NCI-H2107 treated with DMSO at 0.1 percent for 48 hours (cell line): ENCODE measurements around the gene CRB3.

ENCODE experiments used
- DNase-seq: peaks from one replicate; lab custom pipeline; 2025; ENCODE audit not compliant: unreplicated experiment; lab: John Stamatoyannopoulos, UW

Gene CRB3

DNA sequence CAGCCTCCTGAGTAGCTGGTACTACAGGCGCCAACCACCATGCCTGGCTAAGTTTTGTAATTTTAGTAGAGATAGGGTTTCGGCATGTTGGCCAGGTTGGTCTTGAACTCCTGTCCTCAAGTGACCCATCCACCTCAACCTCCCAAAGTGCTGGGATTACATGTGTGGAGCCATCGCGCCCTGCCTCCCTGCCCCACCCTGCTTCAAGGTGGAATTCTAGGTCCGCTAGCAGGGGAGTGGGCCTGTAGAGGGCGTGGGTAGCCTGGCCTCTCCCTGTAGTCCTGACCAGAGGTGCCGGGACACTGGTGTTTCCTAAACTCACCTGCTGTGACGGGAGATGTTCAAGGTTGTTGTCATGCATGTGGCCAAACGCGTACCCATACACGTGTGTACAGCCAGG, 30.9 kb upstream of the CRB3 start:
- no peak for DNase-seq

DNA sequence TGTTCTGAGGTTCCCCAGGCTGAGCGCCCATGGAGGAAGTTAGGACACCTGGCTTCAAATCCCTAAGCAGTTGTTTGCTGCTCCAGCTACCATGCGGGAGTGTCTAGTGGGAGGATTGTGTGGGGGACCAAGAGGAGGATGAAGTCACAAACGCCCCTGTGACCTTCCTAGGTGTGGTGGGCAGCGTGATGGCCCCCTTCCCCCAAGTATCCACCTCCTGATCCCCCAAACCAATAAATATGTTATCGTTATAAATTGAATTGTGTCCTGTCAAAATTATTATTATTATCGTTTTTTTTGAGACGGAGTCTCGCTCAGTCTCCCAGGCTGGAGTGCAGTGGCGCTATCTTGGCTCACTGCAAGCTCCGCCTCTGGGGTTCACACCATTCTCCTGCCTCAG, 30.4 kb upstream of the CRB3 start, which contains the start of gene SLC25A41:
Gene SLC25A41 (minus strand): TSS at position 101 of the 400 bp plus-strand sequence. CDS start 70 bp downstream, at position 31.
- DNase-seq = no peak

DNA sequence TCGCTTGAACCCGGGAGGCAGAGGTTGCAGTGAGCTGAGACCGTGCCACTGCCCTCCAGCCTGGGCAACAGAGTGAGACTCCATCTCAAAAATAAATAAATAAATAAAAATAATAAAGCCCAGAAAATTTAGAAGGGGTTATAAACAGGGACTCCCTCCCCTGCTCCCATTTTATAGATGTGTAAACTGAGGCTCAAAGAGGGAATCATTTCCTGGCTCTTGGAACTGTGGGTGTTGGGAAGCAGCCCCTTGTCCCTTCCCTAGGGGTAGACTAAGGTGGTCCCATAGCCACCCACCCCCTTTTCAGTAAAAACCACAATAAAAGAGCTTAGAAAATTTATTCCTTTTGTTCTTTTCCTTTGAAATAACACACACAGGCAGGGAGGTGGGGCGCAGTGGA, 24.3 kb upstream of the CRB3 start:
- no peak for DNase-seq

DNA sequence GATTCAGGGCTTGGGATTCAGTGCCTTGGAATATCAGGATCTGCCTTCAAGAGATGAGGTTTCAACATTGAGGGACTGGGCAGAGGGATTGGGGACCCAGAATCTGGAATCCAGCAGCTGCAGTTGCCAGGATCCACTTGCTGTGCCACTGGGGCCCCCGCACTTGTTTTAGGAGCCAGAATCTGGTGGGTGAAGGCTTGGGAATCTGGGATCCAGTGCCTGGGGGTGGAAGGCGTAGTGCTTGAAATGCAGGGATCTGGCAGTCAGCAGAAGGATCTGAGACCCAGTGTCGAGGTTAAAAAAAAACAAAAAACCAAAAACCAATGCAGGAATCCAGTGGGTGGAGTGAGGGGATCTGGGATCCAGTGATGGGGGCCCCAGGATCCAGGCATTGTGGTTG, 23.2 kb upstream of the CRB3 start:
- DNase-seq = no peak

DNA sequence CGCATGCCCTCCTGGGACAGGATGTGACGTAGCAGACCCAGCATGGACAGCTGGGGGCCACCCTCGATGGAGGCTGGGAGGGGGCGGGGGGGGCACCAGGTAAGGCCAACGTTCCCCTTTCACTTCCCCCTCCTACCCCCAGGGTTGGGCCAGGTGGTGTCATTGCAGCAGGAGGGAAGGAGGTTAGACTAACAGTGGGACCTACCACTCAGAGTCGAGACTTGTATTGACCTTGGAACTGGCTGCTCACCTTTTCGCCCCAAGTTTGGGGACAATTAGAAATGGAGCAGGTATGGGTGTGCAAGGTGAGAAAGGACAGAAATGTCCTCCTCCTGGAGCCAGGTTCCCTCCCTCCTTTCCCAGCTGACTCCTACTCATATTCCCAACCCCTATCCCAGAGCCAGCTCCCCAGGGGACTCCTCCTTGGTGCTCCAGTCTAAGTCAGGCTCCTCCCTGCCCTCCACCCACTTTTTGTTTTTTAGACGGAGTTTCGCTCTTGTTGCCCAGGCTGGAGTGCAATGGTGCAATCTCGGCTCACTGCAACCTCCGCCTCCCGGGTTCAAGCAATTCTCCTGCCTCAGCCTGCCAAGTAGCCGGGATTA, 21.9 kb upstream of the CRB3 start:
- DNase-seq = no peak

DNA sequence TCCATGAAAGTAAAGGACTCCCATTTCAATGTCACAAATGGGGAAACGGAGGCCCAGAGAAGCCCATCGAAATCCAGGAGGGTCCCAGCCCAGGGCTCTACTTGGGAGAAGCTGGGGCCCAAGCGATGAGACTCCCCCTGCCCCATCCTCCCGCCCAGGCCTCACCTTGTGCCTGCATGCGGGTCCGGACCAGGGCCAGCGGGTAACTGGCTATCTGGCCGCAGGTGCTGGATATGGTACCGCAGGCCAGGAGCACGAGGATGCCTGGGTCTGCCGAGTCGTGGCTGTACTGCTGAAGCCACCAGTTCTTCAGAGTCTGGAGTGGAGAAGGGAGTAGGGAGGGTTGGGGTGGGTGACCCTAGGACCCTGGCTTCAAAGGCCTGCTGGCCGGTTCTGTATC, 20.1 kb upstream of the CRB3 start:
- no peak for DNase-seq

DNA sequence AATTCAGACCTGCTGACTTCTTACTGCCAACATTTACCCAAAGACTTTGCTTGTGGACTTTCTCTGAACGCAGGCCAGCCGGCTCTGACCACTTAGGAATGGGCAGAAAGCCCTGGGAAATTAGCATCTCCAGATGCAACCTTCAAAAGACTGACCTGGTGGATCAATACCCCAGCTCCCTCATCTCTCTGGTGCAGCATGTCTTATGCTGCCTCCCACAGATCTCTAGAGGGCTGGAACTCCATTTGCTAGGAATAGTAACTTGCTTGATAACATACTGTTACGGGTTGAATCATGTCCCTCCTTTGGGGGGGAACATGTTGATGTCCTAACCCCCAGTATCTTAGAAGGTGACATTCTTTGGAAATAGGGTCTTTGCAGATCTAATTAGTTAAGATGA, 17.6 kb upstream of the CRB3 start:
- no peak for DNase-seq

DNA sequence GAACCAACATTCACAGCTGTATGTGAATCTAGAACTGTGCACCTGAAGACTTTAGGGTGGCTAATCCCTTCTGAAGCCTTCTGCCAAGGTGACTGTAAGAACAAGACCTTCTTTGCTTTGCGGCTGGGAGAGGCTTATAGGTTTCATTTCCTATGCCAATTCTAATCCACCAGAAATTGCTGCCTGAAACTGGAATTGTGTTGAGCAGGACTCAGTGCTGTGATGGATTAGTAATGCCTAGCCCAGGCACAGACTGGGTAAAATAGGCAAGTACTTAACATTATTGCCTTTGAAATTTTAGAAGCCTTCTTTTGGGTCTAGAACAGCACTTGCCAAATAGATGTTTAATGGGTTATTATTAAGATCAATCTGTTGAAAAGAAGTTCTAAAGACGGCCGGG, 16.0 kb upstream of the CRB3 start:
- DNase-seq = no peak

DNA sequence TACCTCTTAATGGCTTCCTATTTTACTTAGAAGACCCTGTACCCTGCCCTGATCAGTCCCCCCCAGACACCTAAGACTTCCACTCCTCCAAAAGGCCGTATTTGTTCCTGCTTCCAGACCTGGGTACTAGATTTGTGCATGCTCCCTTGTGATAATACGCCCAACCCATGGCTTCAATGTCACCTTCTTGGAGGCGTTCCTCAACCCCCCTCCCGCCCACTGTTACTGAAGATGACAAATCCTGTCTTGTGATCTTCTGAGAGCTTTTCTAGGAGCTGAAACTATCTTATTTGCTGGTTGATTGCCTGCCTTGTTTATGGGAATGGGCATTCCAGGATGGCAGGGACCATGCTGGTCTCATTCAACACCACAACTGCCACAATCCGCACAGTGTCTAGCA, 13.9 kb upstream of the CRB3 start:
- DNase-seq = no peak

DNA sequence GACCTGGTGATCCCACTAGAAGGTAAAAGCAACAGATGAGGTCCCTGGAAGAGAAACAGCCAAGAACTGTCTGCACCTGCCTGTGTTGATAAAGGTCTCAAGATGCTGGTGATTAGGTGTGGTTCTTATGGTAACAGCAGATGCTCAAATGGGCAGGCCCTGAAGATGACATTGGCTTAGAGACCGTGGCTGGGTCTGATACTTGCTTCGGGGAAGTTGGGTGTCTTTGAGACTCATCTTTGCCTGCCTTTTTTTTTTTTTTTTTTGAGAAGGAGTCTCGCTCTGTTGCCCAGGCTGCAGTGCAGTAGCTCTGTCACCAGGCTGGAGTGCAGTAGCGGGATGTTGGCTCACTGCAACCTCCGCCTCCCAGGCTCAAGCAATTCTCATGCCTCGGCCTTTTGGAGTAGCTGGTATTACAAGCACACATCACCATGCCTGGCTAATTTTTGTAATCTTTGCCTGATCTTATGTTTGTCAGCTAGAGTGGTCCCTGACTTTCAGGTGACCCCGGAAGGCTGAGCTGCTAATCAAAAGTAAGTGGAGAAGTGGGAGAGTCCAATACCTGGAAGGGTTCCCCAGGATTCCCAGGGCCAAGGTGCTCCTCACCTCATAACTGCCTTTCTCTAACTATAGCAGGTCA, 12.4 kb upstream of the CRB3 start:
- no peak for DNase-seq

DNA sequence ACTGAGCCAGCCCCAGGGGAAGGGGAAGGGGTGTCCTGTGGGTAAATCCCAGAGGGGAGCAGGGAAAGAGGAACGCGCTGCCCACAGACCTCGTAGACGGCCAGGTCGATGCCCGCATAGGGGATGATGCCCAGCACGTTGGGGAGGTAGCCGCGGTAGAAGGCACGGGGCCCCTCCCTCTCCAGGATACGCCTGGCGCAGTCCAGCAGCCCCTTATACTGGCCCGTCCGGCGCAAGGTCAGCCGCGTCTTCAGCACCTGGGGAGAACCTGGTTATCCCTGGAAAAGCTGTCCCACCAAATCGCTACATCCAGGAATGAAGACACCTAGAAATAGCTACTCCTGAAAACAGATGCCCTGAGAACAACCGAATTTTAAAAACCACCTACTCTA, 11.9 kb upstream of the CRB3 start:
- no peak for DNase-seq

DNA sequence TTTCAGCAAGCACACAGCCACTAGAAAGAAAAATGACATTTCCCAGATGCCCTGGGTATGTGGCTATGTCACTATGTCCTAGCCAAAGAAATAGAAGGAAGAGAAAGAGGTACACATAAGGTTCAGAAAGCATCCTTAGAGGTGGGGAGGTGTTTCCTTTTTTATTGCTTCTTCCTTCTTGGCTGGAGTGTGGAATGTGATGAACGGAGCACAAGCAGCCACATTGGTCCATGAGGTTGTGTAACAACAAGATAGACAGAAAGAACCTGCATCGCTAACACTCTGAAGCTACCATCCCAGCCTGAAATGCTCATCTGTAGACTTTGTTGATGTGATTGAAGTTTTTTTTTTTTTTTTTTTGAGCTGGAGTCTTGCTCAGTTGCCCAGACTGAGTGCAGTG, 11.2 kb upstream of the CRB3 start:
- DNase-seq = no peak

DNA sequence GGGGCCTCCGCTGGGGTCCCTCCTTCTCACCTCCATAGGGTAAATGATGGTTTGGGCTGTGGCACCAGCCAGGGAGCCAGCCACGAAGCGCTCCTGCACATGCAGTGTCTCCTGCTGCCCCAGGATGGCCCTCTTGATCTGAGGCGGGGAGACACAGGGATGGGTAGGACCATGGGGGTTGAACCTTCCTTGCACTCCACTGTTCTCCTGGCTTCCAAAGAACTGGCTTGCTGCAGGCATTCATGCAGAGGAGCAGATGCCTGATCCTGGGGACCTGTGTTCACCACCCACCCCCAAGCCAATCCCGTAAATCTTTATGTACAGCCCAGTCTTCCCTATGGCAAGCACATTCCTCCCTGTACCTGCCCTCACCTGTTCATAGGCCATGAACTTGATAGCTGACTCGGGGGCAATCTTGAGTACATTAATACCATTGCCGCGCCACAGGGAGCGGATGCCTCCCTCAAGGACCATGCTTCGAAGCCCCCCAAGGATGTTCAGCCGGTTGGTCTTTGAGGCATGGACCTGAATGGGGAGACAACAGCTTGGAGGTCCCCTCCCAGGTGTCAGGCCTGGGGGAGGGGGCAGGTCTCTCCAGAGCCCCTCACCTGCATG, 10.0 kb upstream of the CRB3 start:
- DNase-seq = no peak

DNA sequence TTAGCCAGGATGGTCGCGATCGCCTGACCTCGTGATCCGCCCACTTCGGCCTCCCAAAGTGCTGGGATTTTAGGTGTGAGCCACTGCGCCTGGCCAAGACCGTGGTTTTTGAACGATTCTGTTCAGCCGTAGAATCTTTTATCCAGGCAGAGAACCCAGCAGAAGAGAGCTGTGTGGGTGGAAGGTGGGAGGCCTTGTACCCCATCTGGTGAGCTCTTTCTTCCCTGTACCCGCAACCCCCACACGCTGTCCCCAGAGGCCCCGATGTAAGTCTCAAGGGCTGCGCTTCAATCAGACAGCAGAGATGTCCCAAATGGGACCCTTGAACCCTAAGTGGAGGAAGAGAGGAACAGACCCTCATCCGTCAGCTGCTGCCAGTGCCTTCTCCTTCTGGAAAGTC, 8.1 kb upstream of the CRB3 start:
- DNase-seq = no peak

DNA sequence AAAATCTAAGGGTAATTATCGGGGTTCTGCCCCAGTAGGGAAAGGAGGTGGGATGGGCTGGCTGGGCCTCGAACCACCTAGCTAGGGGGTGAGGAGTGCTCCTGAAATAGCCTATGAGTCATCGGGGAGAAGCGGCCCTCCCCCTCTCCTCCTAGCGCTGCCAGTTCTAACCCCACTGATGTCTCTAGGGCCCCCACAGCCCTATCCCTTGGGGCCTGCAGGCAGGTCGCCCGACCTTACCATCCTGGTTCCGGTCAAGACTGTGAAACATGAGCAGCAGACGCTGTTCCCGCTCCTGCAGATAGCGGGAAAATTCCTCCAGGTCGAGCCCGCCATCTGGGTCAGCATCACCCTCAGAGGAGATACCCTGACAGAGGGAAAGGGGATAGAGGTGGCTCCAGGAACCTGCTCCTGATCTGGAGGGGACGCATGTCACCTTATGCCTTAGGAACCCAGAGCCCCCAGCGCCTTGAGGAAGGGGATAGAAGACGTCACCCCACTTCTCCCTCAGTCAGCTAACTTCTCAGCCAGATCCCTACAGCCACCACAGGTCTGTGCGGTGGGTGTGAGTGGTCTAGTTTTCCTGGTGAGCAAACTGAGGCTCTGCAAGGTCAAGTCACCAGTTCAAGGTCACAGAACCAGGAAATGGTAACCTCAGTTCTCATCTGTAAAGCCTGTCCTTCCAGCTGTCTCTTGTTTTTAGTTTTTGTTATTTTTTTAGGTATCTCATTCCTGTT, 5.9 kb upstream of the CRB3 start:
- DNase-seq = no peak

DNA sequence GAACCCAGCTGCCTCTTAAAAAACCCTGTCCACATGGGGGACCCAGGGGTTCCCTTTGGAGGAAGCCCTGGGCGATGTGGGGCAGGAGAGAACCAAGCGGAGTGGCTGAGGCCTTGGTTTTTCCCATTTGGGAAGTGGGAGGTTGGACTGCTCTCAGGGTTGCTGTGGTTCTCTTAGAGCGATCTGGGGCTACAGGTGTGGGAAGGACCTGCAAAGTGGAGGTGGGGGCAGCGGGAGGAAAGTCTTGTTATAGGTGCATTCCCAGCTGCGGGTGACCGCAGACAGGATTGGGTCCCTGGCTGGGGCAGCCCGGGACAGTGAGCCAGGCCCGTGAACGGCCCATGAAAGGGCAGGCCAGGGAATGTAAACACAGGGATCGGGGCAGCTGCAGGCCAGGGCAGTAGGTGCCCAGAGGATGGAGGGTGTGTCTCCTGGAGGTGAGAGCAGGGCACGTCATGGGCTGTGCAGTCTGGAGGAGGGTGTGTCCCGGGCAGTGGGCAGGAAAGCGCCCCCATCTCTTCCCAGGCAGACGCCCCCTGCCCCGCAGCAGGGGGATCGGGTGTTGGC, 5.3 kb upstream of the CRB3 start:
- DNase-seq = no peak

DNA sequence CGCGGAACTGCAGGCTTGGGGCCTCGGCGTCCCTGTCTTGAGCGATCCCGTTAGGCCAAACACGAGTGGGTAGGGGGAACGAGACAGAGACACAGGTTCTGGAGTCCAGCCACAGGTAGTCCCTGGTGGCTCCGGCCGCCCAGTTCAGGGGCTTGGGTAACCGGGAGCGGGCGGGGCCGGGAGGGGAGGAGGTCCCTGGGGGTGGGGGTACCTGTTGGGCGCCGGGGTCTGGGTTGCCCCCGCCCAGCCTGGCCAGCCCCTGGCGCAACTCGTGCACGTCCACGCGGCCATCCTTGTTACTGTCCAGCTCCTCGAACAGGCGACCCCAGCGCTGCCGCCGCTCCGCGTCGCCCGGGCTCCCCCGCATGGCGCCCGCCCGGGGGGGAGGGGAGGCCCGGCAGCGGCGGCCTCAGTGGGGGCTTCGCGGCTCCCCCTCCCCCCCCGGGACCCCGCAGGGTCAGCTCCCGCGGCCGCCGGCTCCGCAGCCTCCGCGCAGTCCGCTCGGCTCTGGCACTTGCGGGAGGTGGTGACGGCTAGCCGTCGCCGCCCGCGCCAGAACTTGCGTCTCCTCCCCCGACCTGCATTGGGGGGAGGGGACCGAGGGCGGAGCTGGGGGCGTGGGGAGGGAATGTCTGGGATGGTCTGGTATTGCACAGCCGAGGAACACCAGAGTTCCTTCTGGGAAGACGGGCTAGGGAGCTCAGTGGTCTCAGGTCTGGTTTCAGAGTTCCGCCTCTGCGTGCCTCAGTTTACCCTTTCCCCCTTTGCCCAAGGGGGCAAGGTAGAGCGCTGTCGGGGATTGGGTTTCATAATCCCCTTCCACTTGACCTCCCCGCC, 4.6 kb upstream of the CRB3 start, which contains the start of gene SLC25A23:
Gene SLC25A23 (minus strand): TSS at position 531 of the 837 bp plus-strand sequence. CDS start 164 bp downstream, at position 367.
- DNase-seq = no peak

DNA sequence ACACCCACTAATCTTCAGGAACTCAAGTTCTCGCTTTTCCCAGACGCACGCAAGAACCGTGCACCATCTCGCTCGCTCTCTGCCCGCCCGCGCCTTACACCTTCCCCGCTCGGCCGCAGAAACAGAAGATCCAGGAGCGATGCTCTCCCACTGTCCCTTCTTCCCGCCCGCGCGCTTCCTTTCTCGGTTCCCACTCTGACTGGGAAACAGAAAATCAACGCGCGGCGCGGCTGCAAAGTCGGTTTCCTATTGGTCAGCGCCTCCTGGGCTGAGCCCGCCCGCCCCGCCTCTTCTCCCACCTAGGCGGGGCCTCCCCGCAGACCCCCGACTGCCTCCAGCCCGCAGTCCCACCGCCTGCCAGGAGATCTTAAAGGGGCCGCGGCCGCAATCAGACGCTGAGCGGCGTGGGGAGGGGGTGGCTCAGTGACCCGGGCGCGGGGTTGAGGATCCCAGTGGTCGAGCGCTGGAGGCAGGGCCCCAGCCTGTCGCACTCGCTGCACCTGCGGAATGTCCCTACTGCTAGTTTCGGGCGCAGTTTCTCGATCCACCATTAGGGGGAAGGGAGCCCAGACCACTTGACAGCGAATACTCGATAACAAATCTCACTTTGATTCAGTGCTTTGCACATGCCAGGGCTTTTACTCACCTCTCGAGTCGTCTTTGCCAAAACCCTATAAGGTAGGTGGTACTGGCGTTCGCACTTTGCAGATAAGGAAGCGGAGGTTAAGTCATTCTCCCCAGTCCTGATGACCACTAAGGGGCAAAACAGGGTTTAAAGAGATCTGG, 3.8 kb upstream of the CRB3 start:
- peak; percentile 66 for DNase-seq

DNA sequence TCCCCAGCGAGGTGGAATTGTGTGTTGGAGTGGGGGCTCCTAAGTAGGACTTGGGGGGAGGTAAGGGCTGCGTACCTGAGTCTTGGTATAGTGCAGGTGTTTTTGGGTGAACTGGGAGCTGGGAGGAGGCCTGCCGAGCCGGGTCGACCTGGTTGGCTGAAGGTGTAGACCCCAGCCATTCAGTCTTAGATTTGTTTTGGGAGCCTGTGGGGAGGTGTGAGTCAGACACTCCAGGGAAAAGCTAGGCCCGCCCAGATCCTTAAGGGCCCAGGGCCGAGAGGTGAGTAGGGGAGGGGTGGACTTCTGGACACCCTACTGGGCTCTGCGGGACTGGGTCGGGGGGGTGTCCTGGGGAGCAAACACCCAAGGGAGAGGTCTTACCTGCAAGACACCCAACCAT, 935 bp downstream of the CRB3 start:
- no peak for DNase-seq

DNA sequence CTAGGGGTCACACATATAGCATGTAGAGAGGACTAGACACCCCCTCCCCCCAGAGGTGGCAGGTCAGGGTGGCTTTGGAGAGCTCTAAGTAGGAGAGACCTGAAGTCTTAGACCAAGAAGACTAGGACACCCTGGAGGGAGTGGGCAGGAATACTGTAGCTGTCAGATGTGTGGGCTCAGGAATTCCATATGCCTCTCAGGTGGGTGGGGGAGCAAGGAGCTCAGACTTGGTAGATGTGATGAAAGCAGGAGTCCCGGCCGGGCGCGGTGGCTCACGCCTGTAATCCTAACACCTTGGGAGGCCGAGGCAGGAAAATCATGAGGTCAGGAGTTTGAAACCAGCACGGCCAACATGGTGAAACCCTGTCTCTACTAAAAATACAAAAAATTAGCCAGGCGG, 1.6 kb downstream of the CRB3 start:
- DNase-seq = no peak
